ENCODE results near the gene RAC2. TPM values are rescaled to one million over a fixed set of nuclear protein-coding genes. Genes with fewer than 3 reads are reported as not detected.

Gene RAC2
- 27.7 and 36.8 TPM in 2 replicates for total RNA-seq (2012; rRNA removed)

DNA sequence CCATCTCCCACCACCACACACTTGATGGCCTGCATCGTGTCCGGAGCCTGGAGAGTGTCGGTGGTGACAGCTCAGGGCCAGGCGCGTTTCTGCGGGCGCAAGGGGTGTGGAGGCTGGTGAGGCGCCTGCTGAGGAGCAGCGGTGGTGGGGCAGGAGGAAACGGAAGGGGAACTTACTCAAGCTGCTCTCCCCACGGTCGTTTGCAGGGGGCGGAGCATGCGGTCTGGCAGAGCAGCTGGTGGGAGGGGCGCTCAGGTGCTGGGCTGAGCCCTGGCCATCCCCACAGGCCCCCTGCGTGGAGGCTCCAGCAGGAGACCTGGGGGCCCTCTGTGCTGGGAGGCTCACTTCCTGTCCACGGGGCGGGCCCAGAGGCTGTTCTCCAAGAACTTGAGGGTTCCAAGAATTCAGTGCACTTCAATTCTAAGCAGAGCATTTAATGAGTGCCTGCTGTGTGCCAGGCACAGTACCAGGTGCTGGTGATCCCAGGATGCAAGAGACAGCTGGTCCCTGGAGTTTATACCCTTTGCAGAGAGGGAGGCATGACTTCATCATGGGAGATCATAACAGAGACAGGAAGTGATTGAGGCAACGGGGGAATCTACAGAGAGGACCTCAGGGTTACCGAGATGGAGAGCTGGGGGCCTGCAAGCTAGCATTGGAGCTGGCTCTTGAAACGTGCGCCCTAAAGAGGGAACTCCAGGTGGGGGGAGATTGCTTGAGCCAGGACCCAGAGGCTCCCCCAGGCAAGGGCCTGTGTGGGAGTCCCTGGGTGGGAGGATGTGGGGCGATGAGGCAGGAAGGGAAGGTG lies at the start of gene RAC2:
Gene RAC2 (minus strand): TSS at position 156 of the 808 bp plus-strand sequence. CDS start 121 bp downstream, at position 35.
- Histone ChIP-seq H3K4me1 (ENCODE audit: control insufficient read depth, insufficient read depth, low read length) (peaks cover 16% of the 10 kb centered on the region), H3K9me3 (replicated peaks; ENCODE audit: low read length) (no peaks in the 10 kb centered on the region), H3K4me3 (ENCODE audit: low read length) (peak within 1 kb of the TSS; percentile 58), H3K27me3 (ENCODE audit: control insufficient read depth, insufficient read depth, low read length) (peaks cover 48% of the 10 kb centered on the region), H3K4me2 (ENCODE audit: low read length) (peak within 1 kb of the TSS; percentile 79), H3K9ac (ENCODE audit: low read depth, low read length) (peak within 1 kb of the TSS; percentile 41), H3K36me3 (ENCODE audit: insufficient read depth, low read length) (no peaks in the 10 kb centered on the region)

GRCh38 chr22:37293172-37293571 lies 49.1 kb upstream of the RAC2 start:
- no peak overlapping the region for H3K4me3 ChIP-seq (ENCODE audit: low read length)
- H3K4me2 ChIP-seq (ENCODE audit: low read length) = no peak overlapping the region
- H3K4me1 ChIP-seq (ENCODE audit: control insufficient read depth, insufficient read depth, low read length) = no peaks in the 10 kb centered on the region
- H3K9me3 ChIP-seq (replicated peaks; ENCODE audit: low read length) = no peaks in the 10 kb centered on the region
- H3K27me3 ChIP-seq (ENCODE audit: control insufficient read depth, insufficient read depth, low read length) = peaks cover 46% of the 10 kb centered on the region
- H3K9ac ChIP-seq (ENCODE audit: low read depth, low read length) = no peak overlapping the region
- no peaks in the 10 kb centered on the region for H3K36me3 ChIP-seq (ENCODE audit: insufficient read depth, low read length)

GRCh38 chr22:37292641-37293040 lies 48.6 kb upstream of the RAC2 start:
- Histone ChIP-seq H3K4me3 (ENCODE audit: low read length) (no peak overlapping the region), H3K36me3 (ENCODE audit: insufficient read depth, low read length) (no peaks in the 10 kb centered on the region), H3K4me1 (ENCODE audit: control insufficient read depth, insufficient read depth, low read length) (no peaks in the 10 kb centered on the region), H3K9ac (ENCODE audit: low read depth, low read length) (no peak overlapping the region), H3K27me3 (ENCODE audit: control insufficient read depth, insufficient read depth, low read length) (peaks cover 46% of the 10 kb centered on the region), H3K9me3 (replicated peaks; ENCODE audit: low read length) (no peaks in the 10 kb centered on the region), H3K4me2 (ENCODE audit: low read length) (no peak overlapping the region)

DNA sequence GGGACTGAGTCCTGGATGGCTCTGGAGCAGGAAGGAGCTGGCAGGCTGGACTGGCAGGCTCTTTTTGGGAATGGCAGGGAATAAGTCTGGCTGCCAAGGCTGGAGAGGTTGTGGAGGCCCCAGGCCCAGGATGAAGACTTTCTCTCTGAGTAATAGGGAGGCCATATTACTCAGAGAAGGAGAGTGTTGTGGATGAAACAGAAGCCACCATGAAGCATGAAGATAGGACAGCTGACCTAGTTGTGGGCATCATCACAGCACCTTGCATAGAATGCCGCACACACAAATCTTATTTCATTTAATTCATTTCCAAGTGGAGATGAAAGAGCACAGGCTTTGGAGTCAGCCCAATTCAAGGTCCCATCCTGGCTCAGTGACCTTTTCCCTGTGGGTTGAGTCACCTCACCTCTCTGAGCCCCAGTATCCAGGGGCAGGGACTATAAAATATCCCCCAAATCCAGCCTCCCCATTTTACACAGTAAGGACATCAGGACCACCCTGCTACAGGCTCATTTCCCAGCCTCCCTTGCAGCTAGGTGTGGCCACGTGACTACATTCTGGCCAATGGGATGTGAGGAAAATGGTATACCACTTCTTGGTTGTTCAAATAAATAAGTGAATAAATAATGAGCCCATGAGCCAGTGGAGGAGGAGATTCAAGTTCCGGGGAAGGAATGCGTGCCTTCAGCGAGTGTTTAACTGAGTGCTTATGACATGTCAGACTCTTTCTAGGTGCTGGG lies 47.7 kb upstream of the RAC2 start:
- no peak overlapping the region for H3K4me2 ChIP-seq (ENCODE audit: low read length)
- H3K4me3 ChIP-seq (ENCODE audit: low read length) = no peak overlapping the region
- H3K9me3 ChIP-seq (replicated peaks; ENCODE audit: low read length) = no peaks in the 10 kb centered on the region
- no peaks in the 10 kb centered on the region for H3K36me3 ChIP-seq (ENCODE audit: insufficient read depth, low read length)
- H3K9ac ChIP-seq (ENCODE audit: low read depth, low read length) = no peak overlapping the region
- H3K27me3 ChIP-seq (ENCODE audit: control insufficient read depth, insufficient read depth, low read length) = peaks cover 51% of the 10 kb centered on the region
- no peaks in the 10 kb centered on the region for H3K4me1 ChIP-seq (ENCODE audit: control insufficient read depth, insufficient read depth, low read length)

DNA sequence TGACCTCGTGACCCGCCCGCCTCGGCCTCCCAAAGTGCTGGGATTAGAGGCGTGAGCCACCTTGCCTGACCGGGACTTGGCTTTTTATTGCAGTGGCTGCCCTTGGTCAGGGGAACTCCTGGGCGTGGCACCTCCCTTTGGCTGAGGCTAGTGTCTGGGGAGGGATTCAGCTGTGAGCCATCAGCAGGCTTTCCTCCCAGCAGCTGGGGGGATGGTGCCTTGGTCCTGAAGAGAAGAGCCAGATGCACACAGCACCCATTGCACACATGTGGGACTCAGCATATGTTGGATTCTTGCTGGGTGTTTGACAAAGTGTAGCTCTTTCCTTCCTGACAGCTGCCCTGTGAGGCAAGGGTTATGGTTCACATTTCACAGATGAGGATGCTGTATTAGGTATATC lies 46.7 kb upstream of the RAC2 start:
- H3K4me3 ChIP-seq (ENCODE audit: low read length) = no peak overlapping the region
- H3K27me3 ChIP-seq (ENCODE audit: control insufficient read depth, insufficient read depth, low read length) = peaks cover 59% of the 10 kb centered on the region
- H3K4me2 ChIP-seq (ENCODE audit: low read length) = no peak overlapping the region
- no peak overlapping the region for H3K9ac ChIP-seq (ENCODE audit: low read depth, low read length)
- no peaks in the 10 kb centered on the region for H3K36me3 ChIP-seq (ENCODE audit: insufficient read depth, low read length)
- H3K9me3 ChIP-seq (replicated peaks; ENCODE audit: low read length) = no peaks in the 10 kb centered on the region
- no peaks in the 10 kb centered on the region for H3K4me1 ChIP-seq (ENCODE audit: control insufficient read depth, insufficient read depth, low read length)

- no peaks in the 10 kb centered on the region for H3K4me1 ChIP-seq (ENCODE audit: control insufficient read depth, insufficient read depth, low read length)
Observed at GRCh38 chr22:37289156-37289735, 45.2 kb upstream of the RAC2 start.

GRCh38 chr22:37288521-37288920 lies 44.5 kb upstream of the RAC2 start:
- no peak overlapping the region for H3K4me3 ChIP-seq (ENCODE audit: low read length)
- H3K9ac ChIP-seq (ENCODE audit: low read depth, low read length) = no peak overlapping the region
- H3K9me3 ChIP-seq (replicated peaks; ENCODE audit: low read length) = no peaks in the 10 kb centered on the region
- H3K4me1 ChIP-seq (ENCODE audit: control insufficient read depth, insufficient read depth, low read length) = no peaks in the 10 kb centered on the region
- peaks cover 62% of the 10 kb centered on the region for H3K27me3 ChIP-seq (ENCODE audit: control insufficient read depth, insufficient read depth, low read length)
- H3K36me3 ChIP-seq (ENCODE audit: insufficient read depth, low read length) = no peaks in the 10 kb centered on the region
- no peak overlapping the region for H3K4me2 ChIP-seq (ENCODE audit: low read length)

More at GRCh38 chr22:37289156-37289735, 45.2 kb upstream of the RAC2 start:
- H3K9me3 ChIP-seq (replicated peaks; ENCODE audit: low read length) = no peaks in the 10 kb centered on the region
- H3K27me3 ChIP-seq (ENCODE audit: control insufficient read depth, insufficient read depth, low read length) = peaks cover 61% of the 10 kb centered on the region
- no peak overlapping the region for H3K4me2 ChIP-seq (ENCODE audit: low read length)
- no peak overlapping the region for H3K9ac ChIP-seq (ENCODE audit: low read depth, low read length)
- no peak overlapping the region for H3K4me3 ChIP-seq (ENCODE audit: low read length)
- no peaks in the 10 kb centered on the region for H3K36me3 ChIP-seq (ENCODE audit: insufficient read depth, low read length)

DNA sequence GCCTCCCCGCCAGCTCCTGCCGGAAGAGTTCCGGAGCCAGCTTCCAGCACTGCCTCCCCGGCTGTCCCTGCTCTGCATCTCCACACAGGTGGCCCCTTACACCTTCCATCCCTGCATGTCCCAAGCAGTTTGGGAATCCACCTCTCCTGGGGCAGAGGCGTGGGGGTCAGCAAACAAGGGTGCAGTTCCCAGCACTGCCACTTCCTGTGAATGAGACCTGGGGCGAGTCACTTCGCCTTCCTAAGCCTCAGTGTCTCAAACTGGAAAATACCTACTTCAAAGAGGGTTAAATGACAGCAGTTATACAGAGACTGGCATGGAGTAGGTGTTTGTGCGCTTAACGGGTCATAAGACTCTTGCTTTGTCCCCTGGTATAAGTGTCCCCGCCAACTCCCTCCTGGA lies 43.5 kb upstream of the RAC2 start:
- H3K36me3 ChIP-seq (ENCODE audit: insufficient read depth, low read length) = no peaks in the 10 kb centered on the region
- no peaks in the 10 kb centered on the region for H3K4me1 ChIP-seq (ENCODE audit: control insufficient read depth, insufficient read depth, low read length)
- H3K4me3 ChIP-seq (ENCODE audit: low read length) = no peak overlapping the region
- peaks cover 63% of the 10 kb centered on the region for H3K27me3 ChIP-seq (ENCODE audit: control insufficient read depth, insufficient read depth, low read length)
- H3K9ac ChIP-seq (ENCODE audit: low read depth, low read length) = no peak overlapping the region
- no peaks in the 10 kb centered on the region for H3K9me3 ChIP-seq (replicated peaks; ENCODE audit: low read length)
- no peak overlapping the region for H3K4me2 ChIP-seq (ENCODE audit: low read length)

DNA sequence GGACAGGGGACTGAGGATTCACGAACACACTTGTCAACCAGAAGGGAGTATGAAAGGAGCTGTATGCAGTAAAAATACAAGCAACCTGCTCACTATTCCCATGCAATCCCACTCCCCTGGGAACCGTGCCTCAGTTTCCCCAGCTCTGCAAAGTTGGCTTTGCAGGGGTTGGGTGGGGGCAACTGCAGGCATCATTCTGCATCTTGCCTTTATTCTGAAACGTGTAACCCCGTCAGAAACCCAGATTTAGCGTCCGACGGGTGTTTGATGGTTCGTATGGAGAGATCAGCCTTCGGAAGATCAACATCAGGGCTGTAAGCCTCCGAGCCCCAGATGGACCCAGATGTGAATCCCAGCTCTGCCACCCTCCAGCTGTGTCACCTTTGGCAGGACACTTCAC lies 41.9 kb upstream of the RAC2 start:
- Histone ChIP-seq H3K4me3 (ENCODE audit: low read length) (no peak overlapping the region), H3K4me2 (ENCODE audit: low read length) (no peak overlapping the region), H3K36me3 (ENCODE audit: insufficient read depth, low read length) (no peaks in the 10 kb centered on the region), H3K9me3 (replicated peaks; ENCODE audit: low read length) (no peaks in the 10 kb centered on the region), H3K4me1 (ENCODE audit: control insufficient read depth, insufficient read depth, low read length) (no peaks in the 10 kb centered on the region), H3K27me3 (ENCODE audit: control insufficient read depth, insufficient read depth, low read length) (peaks cover 68% of the 10 kb centered on the region), H3K9ac (ENCODE audit: low read depth, low read length) (no peak overlapping the region)

DNA sequence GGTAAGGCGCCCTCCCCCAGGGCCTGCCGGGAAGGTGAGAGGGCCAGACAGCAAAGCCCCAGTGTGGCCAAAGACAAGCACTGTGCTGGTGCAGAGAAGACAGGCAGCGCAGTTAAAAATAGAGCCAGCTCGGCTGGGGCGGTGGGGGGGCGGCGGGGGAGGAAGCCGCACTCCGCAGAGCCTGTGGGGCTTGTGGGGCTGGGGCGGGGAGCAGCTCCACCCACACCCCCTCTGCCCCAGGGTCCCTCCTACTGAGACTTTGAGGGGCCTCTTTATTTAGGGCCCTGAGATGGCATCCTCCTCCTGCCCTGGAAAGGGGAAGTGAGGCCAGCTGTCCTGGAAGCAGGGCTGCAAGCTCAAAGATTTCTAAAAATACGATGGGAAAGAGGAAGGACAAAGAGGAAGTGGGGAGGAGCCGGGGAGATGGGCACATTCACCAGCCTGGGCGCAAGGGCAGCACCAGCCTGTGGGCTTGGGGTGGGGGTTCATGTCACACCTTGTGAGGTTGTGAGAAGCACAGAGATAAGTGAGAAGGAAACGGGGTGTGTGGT lies 40.8 kb upstream of the RAC2 start:
- no peak overlapping the region for H3K4me2 ChIP-seq (ENCODE audit: low read length)
- no peak overlapping the region for H3K4me3 ChIP-seq (ENCODE audit: low read length)
- peaks cover 64% of the 10 kb centered on the region for H3K27me3 ChIP-seq (ENCODE audit: control insufficient read depth, insufficient read depth, low read length)
- no peak overlapping the region for H3K9ac ChIP-seq (ENCODE audit: low read depth, low read length)
- H3K4me1 ChIP-seq (ENCODE audit: control insufficient read depth, insufficient read depth, low read length) = no peaks in the 10 kb centered on the region
- H3K36me3 ChIP-seq (ENCODE audit: insufficient read depth, low read length) = no peaks in the 10 kb centered on the region
- H3K9me3 ChIP-seq (replicated peaks; ENCODE audit: low read length) = no peaks in the 10 kb centered on the region

GRCh38 chr22:37284126-37284804 lies 40.2 kb upstream of the RAC2 start:
- Histone ChIP-seq H3K27me3 (ENCODE audit: control insufficient read depth, insufficient read depth, low read length) (peaks cover 64% of the 10 kb centered on the region), H3K4me1 (ENCODE audit: control insufficient read depth, insufficient read depth, low read length) (no peaks in the 10 kb centered on the region), H3K4me3 (ENCODE audit: low read length) (no peak overlapping the region), H3K9ac (ENCODE audit: low read depth, low read length) (no peak overlapping the region), H3K36me3 (ENCODE audit: insufficient read depth, low read length) (no peaks in the 10 kb centered on the region), H3K4me2 (ENCODE audit: low read length) (no peak overlapping the region), H3K9me3 (replicated peaks; ENCODE audit: low read length) (no peaks in the 10 kb centered on the region)
